H9 (cell line): Measurements from ENCODE around the gene PLXNA1. TPM values are rescaled to one million over a fixed set of nuclear protein-coding genes. Genes with fewer than 3 reads are reported as not detected.

Experiments
- DNase-seq: peaks from one replicate; pipeline ENCODE4 v3.0.0-alpha.2; 2017
- H2AFZ ChIP-seq: one replicate; pipeline ENCODE4 v1.6.1; 2013; ENCODE audit warnings: mild to moderate bottlenecking, low read length, control low read depth, moderate library complexity
- H2AK5ac ChIP-seq: 2 replicates; pipeline ENCODE4 v1.6.1; 2013; ENCODE audit warnings: low read length, control low read depth, mixed read lengths; ENCODE audit not compliant: insufficient read length
- H2BK120ac ChIP-seq: one replicate; pipeline ENCODE4 v1.6.1; 2013; ENCODE audit warnings: low read depth, mild to moderate bottlenecking, low read length, control low read depth, inconsistent platforms; ENCODE audit not compliant: poor library complexity, severe bottlenecking
- H2BK12ac ChIP-seq: 2 replicates; pipeline ENCODE4 v1.6.1; 2013; ENCODE audit warnings: low read length, control low read depth, mixed read lengths, low read depth; ENCODE audit not compliant: insufficient read length
- H2BK15ac ChIP-seq: 2 replicates; pipeline ENCODE4 v1.6.1; 2013; ENCODE audit warnings: low read depth, low read length, control low read depth
- H2BK20ac ChIP-seq: one replicate; pipeline ENCODE4 v1.6.1; 2013; ENCODE audit warnings: low read depth, mild to moderate bottlenecking, low read length, control low read depth, inconsistent platforms; ENCODE audit not compliant: poor library complexity, severe bottlenecking
- H2BK5ac ChIP-seq: 2 replicates; pipeline ENCODE4 v1.6.1; 2013; ENCODE audit warnings: low read length, control low read depth, mixed read lengths; ENCODE audit not compliant: insufficient read length
- H3K14ac ChIP-seq: 2 replicates; pipeline ENCODE4 v1.6.1; 2013; ENCODE audit warnings: low read length, control low read depth; ENCODE audit not compliant: insufficient read depth
- H3K18ac ChIP-seq: 2 replicates; pipeline ENCODE4 v1.6.1; 2013; ENCODE audit warnings: low read depth, mild to moderate bottlenecking, mixed read lengths, low read length, control low read depth; ENCODE audit not compliant: insufficient read length
- H3K23ac ChIP-seq: 2 replicates; pipeline ENCODE4 v1.6.1; 2013; ENCODE audit warnings: low read length, control low read depth, mixed read lengths, low read depth; ENCODE audit not compliant: insufficient read length
- H3K23me2 ChIP-seq: 2 replicates; pipeline ENCODE4 v1.6.1; 2013; ENCODE audit warnings: low read depth, mild to moderate bottlenecking, mixed read lengths, low read length, control low read depth; ENCODE audit not compliant: insufficient read length, poor library complexity, severe bottlenecking
- H3K27ac ChIP-seq: 2 replicates; pipeline ENCODE4 v1.5.1; 2013; ENCODE audit warnings: low read length, control low read depth, mixed read lengths, low read depth; ENCODE audit not compliant: insufficient read length
- H3K27me3 ChIP-seq: 2 replicates; pipeline ENCODE4 v1.6.1; 2013; ENCODE audit warnings: low read length, control low read depth, inconsistent platforms; ENCODE audit not compliant: insufficient read depth
- H3K4ac ChIP-seq: 2 replicates; pipeline ENCODE4 v1.6.1; 2013; ENCODE audit warnings: low read depth, mild to moderate bottlenecking, control low read depth, inconsistent platforms, low read length, moderate library complexity
- H3K4me1 ChIP-seq: 2 replicates; pipeline ENCODE4 v1.6.1; 2013; ENCODE audit warnings: low read length, control low read depth, inconsistent platforms; ENCODE audit not compliant: insufficient read depth
- H3K4me2 ChIP-seq: 2 replicates; pipeline ENCODE4 v1.6.1; 2013; ENCODE audit warnings: low read length, control low read depth, mixed read lengths; ENCODE audit not compliant: insufficient read length, insufficient read depth
- H3K56ac ChIP-seq: 2 replicates; pipeline ENCODE4 v1.6.1; 2013; ENCODE audit warnings: low read depth, mild to moderate bottlenecking, mixed read lengths, low read length, control low read depth; ENCODE audit not compliant: insufficient read length
- H3K79me1 ChIP-seq: 2 replicates; pipeline ENCODE4 v1.6.1; 2013; ENCODE audit warnings: low read depth, mild to moderate bottlenecking, moderate library complexity, low read length, control low read depth, inconsistent platforms; ENCODE audit not compliant: insufficient read depth, poor library complexity, severe bottlenecking
- H3K79me2 ChIP-seq: 2 replicates; pipeline ENCODE4 v1.6.1; 2013; ENCODE audit warnings: low read length, control low read depth, inconsistent platforms; ENCODE audit not compliant: insufficient read depth
- H3K9ac ChIP-seq: 2 replicates; pipeline ENCODE4 v1.6.1; 2013; ENCODE audit warnings: low read length, control low read depth, mixed read lengths; ENCODE audit not compliant: insufficient read length; ENCODE audit errors: extremely low read depth
- H3K9me3 ChIP-seq: one replicate; pipeline ENCODE4 v1.6.1; 2013; ENCODE audit warnings: low read depth, low read length, inconsistent platforms; ENCODE audit not compliant: control insufficient read depth
- H3T11ph ChIP-seq: one replicate; pipeline ENCODE4 v1.6.1; 2013; ENCODE audit warnings: mild to moderate bottlenecking, low read length, control low read depth, inconsistent platforms
- H4K20me1 ChIP-seq: one replicate; pipeline ENCODE4 v1.6.1; 2013; ENCODE audit not compliant: control insufficient read depth, insufficient read length, insufficient read depth
- H4K5ac ChIP-seq: 2 replicates; pipeline ENCODE4 v1.6.1; 2013; ENCODE audit warnings: low read depth, mild to moderate bottlenecking, mixed read lengths, low read length, control low read depth; ENCODE audit not compliant: insufficient read length
- H4K8ac ChIP-seq: replicated peaks from 2 replicates; pipeline ENCODE4 v1.6.1; 2013; ENCODE audit warnings: low read length, control low read depth, mixed read lengths, low read depth; ENCODE audit not compliant: insufficient read length
- H4K91ac ChIP-seq: 2 replicates; pipeline ENCODE4 v1.6.1; 2013; ENCODE audit warnings: low read depth, mild to moderate bottlenecking, moderate library complexity, mixed read lengths, low read length, control low read depth; ENCODE audit not compliant: insufficient read length
- H3K27ac Mint-ChIP-seq, 3 experiments: 2 replicates in 2 of 3; 3 replicates in 1 of 3; pipeline ENCODE4 v1.8.0; 2020 to 2021; ENCODE audit warnings: mixed read lengths in 3 of 3, mild to moderate bottlenecking in 1 of 3, moderate library complexity in 1 of 3
- H3K27me3 Mint-ChIP-seq: 2 replicates; pipeline ENCODE4 v1.8.0; 2021; ENCODE audit warnings: low read depth, mild to moderate bottlenecking, moderate library complexity, mixed read lengths
- H3K36me3 Mint-ChIP-seq, 3 experiments: 2 replicates in 2 of 3; 3 replicates in 1 of 3; pipeline ENCODE4 v1.8.0; 2020 to 2021; ENCODE audit warnings: low read depth in 3 of 3, mixed read lengths in 3 of 3; ENCODE audit not compliant: insufficient read depth in 1 of 3
- H3K4me1 Mint-ChIP-seq, 2 experiments: 2 replicates each; pipeline ENCODE4 v1.8.0; 2020; ENCODE audit warnings: mixed read lengths in 2 of 2
- H3K4me3 Mint-ChIP-seq, 2 experiments: 2 replicates in 1 of 2; 3 replicates in 1 of 2; pipeline ENCODE4 v1.8.0; 2020 to 2021; ENCODE audit warnings: mild to moderate bottlenecking in 2 of 2, mixed read lengths in 2 of 2, moderate library complexity in 1 of 2
- H3K9me3 Mint-ChIP-seq, 2 experiments: 2 replicates in 1 of 2; 3 replicates in 1 of 2; pipeline ENCODE4 v1.8.0; 2020; ENCODE audit warnings: mild to moderate bottlenecking in 2 of 2, mixed read lengths in 2 of 2, moderate library complexity in 1 of 2
- CTCF ChIP-seq: fragments of 200-600 bp; sonication (generic); conservative IDR thresholded peaks from 3 replicates; pipeline ENCODE4 v1.8.0; 2021; ENCODE audit warnings: antibody characterized with exemption, mild to moderate bottlenecking
- WGBS: extraction: QIAGEN DNeasy Blood & Tissue Kit; methylation state at CpG from one replicate; pipeline ENCODE4 v1.1.7; 2013; ENCODE audit warnings: missing lambda C conversion rate, low lambda C conversion rate, mixed read lengths; ENCODE audit not compliant: insufficient read length; ENCODE audit errors: extremely low coverage; 5-methylcytosine and 5-hydroxymethylcytosine counted together
- total RNA-seq: library from RNA; stranded (reverse); gene quantifications from 2 replicates; pipeline ENCODE4 v1.2.1, GENCODE V29; 2021

PLXNA1 gene
- total RNA-seq, 1 experiment from 2014 or later, result 42.1 TPM

GRCh38 chr3:126989316-126990023, 6.6 kb downstream of the PLXNA1 start:
- Histone ChIP-seq H4K91ac (no peak overlapping the region), H3K79me1 (no peaks in the 10 kb centered on the region), H2AK5ac (no peak overlapping the region), H2BK120ac (no peak overlapping the region), H2AFZ (no peak overlapping the region), H3K4ac (no peak overlapping the region), H2BK5ac (no peak overlapping the region), H3K27me3 (no peaks in the 10 kb centered on the region), H3K18ac (no peak overlapping the region), H4K20me1 (no peaks in the 10 kb centered on the region), H3K9ac (no peak overlapping the region), H4K8ac (no peak overlapping the region), H2BK20ac (no peak overlapping the region), H3K27ac (no peak overlapping the region), H4K5ac (no peak overlapping the region), H3K23me2 (no peaks in the 10 kb centered on the region), H2BK12ac (no peak overlapping the region), H3K79me2 (peaks cover 6% of the 10 kb centered on the region; the same call in 1 of the 2 replicates), H3K14ac (no peak overlapping the region), H3K4me2 (no peak overlapping the region), H3K9me3 (no peaks in the 10 kb centered on the region), H3T11ph (no peak overlapping the region), H3K23ac (no peak overlapping the region), H2BK15ac (no peak overlapping the region), H3K56ac (no peak overlapping the region), H3K4me1 (no peaks in the 10 kb centered on the region)
- no peaks in the 10 kb centered on the region for H3K9me3 Mint-ChIP-seq
- no peak overlapping the region; a peak in 1 of 7 replicates for H3K27ac Mint-ChIP-seq
- H3K27me3 Mint-ChIP-seq, result no peaks in the 10 kb centered on the region
- no peak overlapping the region for H3K4me3 Mint-ChIP-seq
- peaks cover 4 to 19% (median 17%) of the 10 kb centered on the region in 3 experiments; a peak in 6 of 7 replicates for H3K36me3 Mint-ChIP-seq
- WGBS, result no CpG with 5 or more reads among the region's 36 CpGs
- no peak for DNase-seq
- peaks cover 5 to 22% of the 10 kb centered on the region in 2 experiments for H3K4me1 Mint-ChIP-seq
- TF ChIP-seq CTCF, result no peak
